GM12892 (cell line): Measurements from ENCODE around the gene SLC4A9.

Experiments used
- POLR2A ChIP-seq: IDR thresholded peaks from 2 replicates; pipeline ENCODE4 v1.6.1; 2011; ENCODE audit warnings: low read depth, low read length, control low read depth
- TAF1 ChIP-seq: IDR thresholded peaks from 2 replicates; pipeline ENCODE4 v1.6.1; 2011; ENCODE audit warnings: low read depth, mild to moderate bottlenecking, control low read depth, low read length, borderline replicate concordance

- TF ChIP-seq TAF1 (no peak), POLR2A (no peak)
These were observed 42.5 kb downstream of the SLC4A9 start for GRCh38 chr5:140402258-140403074.
